Left hindlimb (tissue), 1 donor: ENCODE data around the gene ADAMTS12.

Experiments used
- DNase-seq: peaks from one replicate; pipeline ENCODE4 v3.0.0-alpha.2; 2018

Gene ADAMTS12

DNA sequence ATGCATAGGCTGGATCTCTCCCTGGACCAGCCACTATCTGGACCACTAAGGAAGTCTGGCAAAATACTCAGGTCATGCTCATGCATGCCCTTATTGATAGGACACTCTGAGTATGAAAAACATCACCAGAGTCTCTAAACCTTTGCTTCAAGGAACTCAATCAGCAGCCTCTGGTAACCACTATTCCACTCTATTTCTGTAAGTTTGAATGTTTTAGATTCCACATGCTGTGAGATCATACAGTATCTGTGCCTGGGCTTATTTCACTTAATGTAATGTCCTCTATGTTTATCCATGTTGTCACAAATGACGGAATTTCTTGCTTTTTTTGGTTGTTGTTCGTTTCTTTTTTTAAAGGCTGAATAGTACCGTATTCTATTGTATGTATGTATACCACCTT lies 382.8 kb downstream of the ADAMTS12 start:
- DNase-seq = no peak

DNA sequence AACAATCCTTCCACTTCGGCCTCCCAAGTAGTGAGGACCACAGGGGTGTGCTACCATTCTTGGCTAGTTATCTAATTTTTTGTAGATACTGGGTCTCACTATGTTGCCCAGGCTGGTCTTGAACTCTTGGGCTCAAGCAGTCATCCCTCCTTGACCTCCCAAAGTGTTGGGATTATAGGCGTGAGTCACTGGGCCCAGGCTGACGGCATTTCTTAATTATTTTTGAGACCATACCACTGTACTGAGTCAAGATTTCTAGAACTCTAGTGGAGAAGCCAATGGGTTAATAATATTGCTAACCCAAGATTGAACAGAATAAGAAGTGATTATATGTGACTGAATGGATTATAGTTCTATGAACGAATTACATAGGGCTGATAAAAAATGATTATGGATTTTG lies 384.4 kb downstream of the ADAMTS12 start:
- DNase-seq = no peak

DNA sequence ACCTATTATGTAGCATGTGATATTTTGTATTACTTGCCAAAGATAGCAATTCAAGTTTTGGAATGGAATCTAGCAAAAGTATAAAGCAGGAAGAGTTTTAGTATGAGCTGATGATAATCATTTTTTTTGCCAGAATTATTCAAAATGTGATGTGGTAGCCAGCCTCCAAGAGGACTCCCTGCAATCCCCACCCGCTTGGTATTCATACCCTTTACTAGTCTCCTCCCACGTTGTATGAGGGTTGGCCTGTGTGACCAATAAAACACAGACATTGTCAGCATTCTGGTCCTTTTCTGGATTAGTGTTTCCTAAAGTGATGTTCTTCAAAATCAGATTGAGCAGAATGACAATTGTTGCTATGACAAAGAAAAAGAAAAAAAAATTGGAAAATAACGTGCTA lies 387.2 kb downstream of the ADAMTS12 start:
- DNase-seq = no peak

DNA sequence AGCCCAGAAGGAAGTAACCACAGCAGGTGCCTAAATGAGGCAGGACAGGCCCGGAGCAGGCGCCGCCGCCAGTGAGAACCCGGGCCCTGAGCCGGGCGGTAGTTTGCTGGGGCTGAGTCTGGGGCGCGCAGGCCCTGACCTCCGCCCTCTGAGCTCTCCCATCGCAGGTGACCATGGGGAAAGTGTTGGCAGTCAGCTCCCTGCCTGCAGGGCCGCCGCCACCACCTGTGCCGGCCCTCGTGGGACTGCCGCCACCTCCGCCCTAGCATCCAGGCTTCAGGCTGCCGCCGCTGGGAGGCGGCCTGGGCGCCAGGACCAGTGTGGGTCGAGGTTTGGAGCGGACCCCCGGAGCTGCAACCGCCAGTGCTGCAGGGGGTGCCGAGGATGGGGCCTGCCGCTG lies 389.9 kb downstream of the ADAMTS12 start:
- no peak for DNase-seq

DNA sequence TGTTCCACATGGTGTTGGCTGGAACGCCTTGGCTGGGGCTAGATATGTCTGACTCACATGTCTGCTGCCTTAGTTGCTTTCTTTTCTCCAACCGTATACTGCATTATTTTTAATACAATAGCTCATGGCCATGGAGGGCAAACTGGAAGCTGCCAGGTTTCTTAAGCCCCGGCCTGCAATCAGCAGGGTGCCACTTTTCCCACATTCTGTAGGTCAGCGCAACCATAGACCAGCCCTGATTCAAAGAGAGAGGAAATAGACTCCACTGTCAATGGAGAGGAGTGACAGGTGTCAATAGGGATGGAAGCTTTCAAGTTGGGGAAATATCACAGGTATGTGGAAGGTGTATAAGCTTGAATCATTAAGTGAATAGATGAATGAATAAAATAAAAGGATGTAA lies 390.5 kb downstream of the ADAMTS12 start:
- no peak for DNase-seq

DNA sequence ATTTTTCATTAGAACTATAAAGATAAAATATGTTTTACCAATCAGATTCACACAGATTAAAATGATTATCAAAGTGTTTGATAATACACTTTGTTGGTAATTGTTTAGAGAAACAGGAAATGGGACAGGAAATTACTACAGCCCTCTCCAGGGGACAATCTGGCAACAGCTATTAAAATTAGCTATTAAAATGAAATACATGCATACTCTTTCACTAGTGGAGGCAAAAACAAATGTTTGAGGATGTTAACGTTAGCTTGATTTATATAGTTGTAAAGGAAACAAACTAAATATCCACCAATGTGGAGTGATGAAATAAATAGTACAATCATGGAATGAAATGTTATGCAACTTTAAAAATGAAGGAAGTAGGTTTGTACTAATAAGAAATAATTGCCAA lies 397.3 kb downstream of the ADAMTS12 start:
- DNase-seq = no peak

DNA sequence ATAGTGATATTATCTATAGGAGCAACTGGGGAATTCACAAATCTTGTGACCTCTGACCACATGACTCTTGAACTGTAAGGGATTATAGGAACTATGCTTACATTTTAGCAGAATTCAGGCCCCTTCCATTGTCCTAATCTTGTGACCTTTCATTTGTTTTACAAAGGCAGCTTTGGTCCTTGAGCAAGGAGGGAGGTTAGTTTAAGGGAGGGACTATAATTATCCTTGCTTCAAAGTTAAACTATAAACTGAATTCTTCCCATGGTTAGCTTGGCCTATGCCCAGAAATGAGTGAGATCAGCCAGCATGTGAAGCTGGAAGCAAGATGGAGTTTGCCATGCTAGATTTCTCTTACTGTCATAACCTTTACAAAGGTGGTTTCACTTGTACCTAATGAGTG lies 399.8 kb downstream of the ADAMTS12 start:
- DNase-seq = no peak

DNA sequence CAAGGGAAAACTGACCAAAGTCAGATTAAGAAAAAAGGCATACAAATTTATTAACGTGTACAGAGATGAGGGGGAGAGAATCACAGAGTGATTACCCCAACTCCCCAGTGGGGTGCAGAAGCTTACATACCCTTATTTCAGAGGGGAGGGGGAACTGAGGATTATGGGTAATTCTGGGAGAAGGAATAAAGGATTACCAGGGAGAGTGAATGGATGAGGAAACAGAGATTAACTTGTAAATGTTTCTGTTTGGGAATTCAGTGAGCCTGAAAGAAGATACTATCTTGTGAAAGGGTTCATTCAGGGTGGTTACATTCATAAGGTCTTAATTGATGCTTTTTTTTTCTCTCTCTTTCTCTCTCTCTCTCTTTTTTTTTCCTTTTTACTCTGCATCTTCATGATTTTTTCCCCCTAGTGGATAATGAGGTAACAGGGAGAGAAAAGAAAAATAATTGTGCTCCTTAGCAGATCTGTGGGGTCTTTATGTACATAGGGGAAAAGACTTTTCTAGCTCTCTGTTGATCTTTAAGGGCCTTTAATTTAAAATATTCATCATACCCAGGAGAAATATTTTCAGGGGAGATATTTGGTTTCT lies 401.6 kb downstream of the ADAMTS12 start:
- DNase-seq = no peak

DNA sequence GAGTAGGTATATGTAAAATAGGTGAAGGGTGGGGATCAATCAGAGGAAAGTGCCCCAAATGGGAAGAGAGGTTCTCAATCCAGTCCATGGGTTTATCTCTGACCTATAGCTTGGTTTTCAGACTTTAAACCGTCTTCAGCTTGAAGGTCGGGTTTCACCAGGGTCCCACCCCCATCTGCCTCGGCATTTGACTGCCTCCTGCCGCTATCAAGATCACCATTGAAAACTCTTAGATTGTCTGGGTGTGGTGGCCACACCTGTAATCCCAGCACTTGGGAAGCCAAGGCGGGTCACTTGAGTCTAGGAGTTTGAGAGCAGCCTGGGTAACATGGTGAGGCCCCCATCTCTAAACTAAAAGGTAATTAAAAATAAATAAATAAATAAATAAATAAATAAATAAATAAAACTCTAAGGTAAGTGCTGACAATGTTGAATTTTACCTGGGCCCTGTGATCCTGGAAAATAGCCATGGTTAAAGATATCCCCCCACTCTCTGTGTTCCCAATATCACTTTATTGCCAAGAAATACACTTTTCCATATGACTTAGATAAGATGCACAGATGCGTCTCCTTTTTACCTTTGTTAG lies 402.2 kb downstream of the ADAMTS12 start:
- no peak for DNase-seq

DNA sequence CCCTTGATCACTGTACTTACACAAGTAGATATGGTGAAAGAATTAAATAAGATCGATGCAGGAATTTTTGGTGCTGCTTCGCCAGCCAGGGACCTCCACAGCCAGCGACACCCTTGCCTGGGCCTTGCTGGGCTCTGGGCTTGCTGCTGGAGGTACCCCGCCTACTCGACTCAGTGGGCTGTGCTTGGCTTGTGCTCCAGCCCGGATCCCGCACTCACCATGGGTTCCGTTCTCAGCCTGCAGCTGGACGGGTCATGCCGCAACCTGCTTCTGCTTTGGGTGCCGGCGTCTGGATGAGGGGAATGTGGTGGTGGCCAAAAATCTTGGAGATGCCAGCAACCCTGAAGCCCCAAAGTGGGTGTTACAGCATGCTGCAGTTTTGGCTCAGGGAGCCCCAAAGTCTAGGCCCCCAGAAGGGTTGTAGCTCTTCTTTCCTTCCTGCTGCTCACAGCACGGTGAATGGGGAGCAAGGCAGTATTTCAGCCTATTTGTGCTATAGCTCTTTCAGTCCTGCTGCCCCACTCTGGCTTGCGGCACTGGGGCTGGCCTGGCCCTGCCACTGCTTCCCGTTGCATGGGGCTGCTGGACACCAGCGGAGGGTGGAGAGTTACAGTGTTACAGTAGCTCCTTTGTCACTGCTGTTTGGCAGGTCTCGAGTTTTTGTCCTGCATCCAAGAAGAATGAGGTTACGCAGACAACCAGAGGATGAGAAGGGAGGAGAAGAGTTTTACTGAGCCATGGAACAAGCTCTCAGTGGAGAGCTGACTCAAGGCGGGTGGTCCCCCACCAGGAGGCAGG lies 403.0 kb downstream of the ADAMTS12 start:
- DNase-seq = no peak

DNA sequence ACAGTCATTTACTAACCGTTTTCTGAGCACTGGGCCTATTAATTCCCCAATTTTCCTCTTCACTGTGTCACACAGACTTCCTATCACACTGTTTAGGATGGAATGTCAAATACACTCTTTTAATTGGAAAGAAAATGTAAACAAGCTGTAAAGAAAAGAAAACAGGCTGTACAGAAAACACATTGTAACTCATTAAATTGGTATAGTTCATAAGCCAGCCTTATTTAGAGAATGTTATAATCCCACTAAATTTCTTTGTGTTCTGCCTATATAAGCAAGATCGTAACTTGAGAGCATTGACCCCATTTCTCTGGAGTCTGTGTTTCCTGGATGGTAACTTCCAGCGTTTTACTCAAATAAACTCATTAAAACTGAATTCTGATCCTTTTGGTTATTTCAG lies 404.6 kb downstream of the ADAMTS12 start:
- DNase-seq = no peak

DNA sequence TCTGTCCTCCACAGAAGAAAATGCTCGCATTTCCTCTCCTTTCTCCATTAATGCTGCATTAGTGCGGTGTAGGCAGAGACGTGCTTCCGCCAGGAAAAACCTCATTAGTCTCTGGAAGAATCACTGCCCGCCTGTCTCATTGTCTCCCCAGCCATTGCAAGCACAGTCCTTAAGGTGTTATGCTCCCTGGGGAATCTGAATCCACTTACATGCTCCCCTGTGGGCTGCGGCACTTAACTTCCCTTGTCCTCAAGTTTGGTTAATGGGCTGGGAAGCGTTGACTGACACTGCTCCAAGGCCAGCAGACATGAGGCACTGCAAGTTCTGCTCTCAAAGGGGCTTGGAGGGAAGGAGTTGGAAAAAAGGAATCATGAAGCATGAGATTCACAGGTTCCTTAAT lies 409.5 kb downstream of the ADAMTS12 start:
- no peak for DNase-seq

DNA sequence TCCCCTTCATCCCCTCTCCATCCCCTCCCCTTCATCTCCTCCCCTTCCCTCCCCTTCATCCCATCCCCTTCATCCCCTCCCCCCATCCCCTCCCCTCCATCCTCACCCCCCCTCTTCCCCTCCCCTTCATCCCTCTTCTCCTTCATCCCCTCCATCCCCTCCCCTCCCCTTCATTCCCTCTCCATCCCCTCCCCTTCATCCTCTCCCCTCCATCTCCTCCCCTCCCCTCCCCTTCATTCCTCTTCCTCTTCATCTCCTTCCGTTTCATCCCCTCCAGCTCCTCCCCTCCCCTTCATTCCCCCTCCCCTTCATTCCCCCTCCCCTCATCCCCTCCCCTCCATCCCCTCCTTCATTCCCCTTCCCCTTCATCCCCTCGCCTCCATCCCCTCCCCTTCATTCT lies 410.9 kb downstream of the ADAMTS12 start:
- no peak for DNase-seq

DNA sequence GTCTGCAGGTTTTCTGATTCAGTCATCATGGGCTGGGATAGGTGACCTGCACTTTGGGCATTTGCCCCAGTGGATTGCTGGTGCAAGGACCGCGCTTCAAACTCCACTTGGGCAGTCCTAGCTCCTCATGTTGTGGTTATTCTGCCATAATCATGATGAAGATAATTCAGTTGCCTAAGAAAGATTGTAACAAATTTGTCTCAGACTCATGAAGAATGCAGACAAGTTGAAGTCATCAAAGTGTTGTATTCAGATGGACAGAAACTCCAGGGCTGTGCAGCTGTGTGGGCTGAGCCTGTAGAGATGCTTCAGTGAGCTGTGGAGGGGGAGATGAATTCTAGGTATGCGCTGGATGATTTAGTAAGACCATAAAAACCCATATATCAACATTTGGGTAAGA lies 412.5 kb downstream of the ADAMTS12 start:
- DNase-seq = no peak

DNA sequence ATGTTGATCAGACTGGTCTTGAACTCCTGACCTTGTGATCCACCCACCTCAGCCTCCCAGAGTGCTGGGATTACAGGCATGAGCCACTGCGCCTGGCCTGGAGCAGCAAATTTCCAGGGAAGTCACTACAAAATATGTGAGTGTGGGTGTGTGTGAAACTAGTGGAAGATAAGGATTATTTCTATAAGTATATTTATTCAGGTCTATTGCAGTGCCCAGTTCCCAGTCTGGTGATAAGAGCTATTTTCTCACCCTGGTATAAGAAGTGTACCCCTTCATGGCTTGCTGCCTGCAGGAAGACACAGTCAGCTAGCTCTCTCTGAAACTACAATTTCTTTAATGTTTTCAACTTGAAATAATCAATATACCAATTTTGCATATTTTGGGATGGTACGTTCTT lies 414.0 kb downstream of the ADAMTS12 start:
- DNase-seq = no peak

DNA sequence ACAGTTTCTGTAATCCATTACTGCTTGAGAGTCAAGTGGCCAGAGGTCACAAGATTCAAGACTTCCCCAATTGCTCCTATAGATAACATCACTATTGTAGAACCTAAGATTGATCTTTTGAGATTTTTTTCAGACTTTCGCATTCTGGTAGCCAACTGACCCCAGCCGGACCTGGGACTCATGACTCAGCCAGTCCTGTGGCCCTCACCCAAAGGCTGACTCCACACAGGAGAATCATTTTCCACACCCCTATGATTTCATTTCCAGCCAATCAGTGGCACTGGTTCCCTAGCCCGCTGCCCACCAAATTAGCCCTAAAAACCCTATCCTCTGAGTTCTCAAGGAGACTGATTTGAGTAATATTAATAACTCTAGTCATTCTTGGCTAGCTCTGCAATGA lies 414.8 kb downstream of the ADAMTS12 start:
- DNase-seq = no peak

DNA sequence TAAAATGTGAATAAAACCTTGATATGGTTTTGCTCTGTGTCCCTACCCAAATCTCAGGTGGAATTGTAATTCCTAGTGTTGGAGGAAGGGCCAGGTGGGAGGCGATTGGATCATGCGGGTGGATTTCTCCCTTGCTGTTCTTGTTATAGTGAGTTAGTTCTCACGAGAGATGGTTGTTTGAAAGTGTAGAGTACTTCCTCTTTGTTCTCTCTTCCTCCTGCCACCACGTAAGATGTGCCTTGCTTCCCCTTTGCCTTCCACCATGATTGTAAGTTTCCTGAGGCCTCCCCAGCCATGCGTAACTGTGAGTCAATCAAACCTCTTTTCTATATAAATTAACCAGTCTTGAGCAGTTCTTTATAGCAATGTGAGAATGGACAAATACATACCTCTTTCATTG lies 416.1 kb downstream of the ADAMTS12 start:
- DNase-seq = no peak

DNA sequence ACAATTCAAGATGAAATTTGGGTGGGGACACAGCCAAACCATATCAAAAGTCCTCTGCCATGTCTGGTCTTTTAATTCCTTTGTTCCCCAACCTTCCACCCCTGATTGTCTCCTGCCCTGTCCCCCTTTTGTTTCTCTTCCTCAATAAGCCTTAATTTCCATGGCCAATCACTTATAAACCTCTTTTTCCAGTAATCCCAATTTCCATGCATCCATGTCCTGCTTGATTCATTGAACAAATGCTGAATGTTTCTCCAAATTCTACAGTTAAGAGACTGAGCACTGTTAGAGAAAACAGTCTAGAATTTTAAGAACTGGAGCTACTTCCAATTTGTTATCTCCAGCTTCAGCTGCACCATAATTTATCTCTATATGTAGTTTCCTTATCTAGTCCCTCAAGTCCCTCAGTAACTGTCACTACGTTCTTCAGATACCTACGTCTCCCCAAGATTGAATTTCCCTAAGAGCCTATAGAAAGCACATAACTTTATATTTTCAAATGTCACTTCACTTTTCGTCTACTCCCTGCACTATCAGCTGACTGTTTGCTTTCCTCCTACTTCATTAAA lies 416.8 kb downstream of the ADAMTS12 start:
- DNase-seq = no peak

DNA sequence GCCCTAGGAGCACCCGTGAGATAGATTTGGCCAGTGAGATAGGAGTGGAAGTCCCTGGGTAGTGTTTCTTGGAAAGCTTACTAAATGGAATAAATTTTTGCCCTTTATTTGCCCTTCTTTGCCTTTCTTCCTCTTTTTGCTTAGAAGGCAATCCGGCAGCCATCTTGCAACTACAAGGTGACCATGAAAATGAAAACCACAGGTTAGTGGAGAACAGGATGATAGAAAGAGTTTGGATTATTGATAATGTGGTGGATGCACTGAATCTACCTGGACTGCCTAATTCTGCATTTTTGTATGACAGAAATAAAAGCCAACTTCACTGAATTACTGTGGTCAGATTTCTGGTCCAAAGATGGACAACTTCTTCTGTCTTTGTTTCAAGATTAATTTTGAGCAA lies 417.8 kb downstream of the ADAMTS12 start:
- DNase-seq = no peak
